ENCODE data around the gene CA4.

Gene CA4

GRCh38 chr17:60134396-60135150 is 15.2 kb upstream of the CA4 start:
- no peak for DNase-seq

- peak; percentile 72 for DNase-seq
Observed at GRCh38 chr17:60135151-60135950, 14.4 kb upstream of the CA4 start.

- no peak for DNase-seq
Observed at GRCh38 chr17:60135951-60136666, 13.7 kb upstream of the CA4 start.

- DNase-seq: no peak
Observed at GRCh38 chr17:60137731-60138130, 12.0 kb upstream of the CA4 start.

GRCh38 chr17:60138769-60139437 is 10.9 kb upstream of the CA4 start:
- DNase-seq: no peak

- no peak for DNase-seq
Observed at GRCh38 chr17:60139438-60140285, 10.1 kb upstream of the CA4 start.

GRCh38 chr17:60141111-60142018 is 8.4 kb upstream of the CA4 start:
- no peak for DNase-seq

- DNase-seq: peak; percentile 45
Observed at GRCh38 chr17:60142872-60143499, 6.8 kb upstream of the CA4 start.

- DNase-seq: no peak
Observed at GRCh38 chr17:60145006-60145935, 4.5 kb upstream of the CA4 start.

- DNase-seq: no peak
Observed at GRCh38 chr17:60146206-60146605, 3.6 kb upstream of the CA4 start.

GRCh38 chr17:60147553-60148223 is 2.1 kb upstream of the CA4 start:
- no peak for DNase-seq

- no peak for DNase-seq
Observed at GRCh38 chr17:60148373-60148772, 1.4 kb upstream of the CA4 start.

- DNase-seq: no peak
Observed at GRCh38 chr17:60151355-60151754, 1.6 kb downstream of the CA4 start.

GRCh38 chr17:60153606-60154390 is 4.0 kb downstream of the CA4 start:
- no peak for DNase-seq

GRCh38 chr17:60154616-60155426 is 5.0 kb downstream of the CA4 start:
- no peak for DNase-seq

- no peak for DNase-seq
Observed at GRCh38 chr17:60155427-60155814, 5.6 kb downstream of the CA4 start.

- DNase-seq: no peak
Observed at GRCh38 chr17:60155815-60156214, 6.0 kb downstream of the CA4 start.

Data from DMS79 treated with DMSO at 0.1 percent for 48 hours (cell line).